HL-60 (cell line): ENCODE data around the gene GDPD1.

Experiments used
- DNase-seq, 2 experiments: peaks; one replicate each; pipeline ENCODE4 v3.0.0-alpha.2; 2010 to 2020; ENCODE audit warnings: low read depth in 1 of 2, low spot score in 1 of 2
- H3K27ac ChIP-seq: fragments of 250-450 bp; sonication (Bioruptor Pico); replicated peaks from 2 replicates; pipeline ENCODE4 v1.5.1; 2020; ENCODE audit warnings: mild to moderate bottlenecking, moderate library complexity
- H3K27me3 ChIP-seq: fragments of 250-450 bp; sonication (Bioruptor Pico); 2 replicates; pipeline ENCODE4 v1.5.1; 2021; ENCODE audit warnings: mild to moderate bottlenecking, moderate library complexity; ENCODE audit not compliant: insufficient read depth, poor library complexity, severe bottlenecking
- H3K4me3 ChIP-seq: replicated peaks from 2 replicates; pipeline ENCODE4 v1.5.1; 2011; ENCODE audit warnings: mild to moderate bottlenecking, control low read depth, low read length; ENCODE audit not compliant: insufficient read depth
- CTCF ChIP-seq: IDR thresholded peaks from one replicate; pipeline ENCODE4 v1.5.1; 2011; ENCODE audit warnings: low read length, control low read depth, inconsistent platforms; ENCODE audit not compliant: insufficient read depth
- GABPA ChIP-seq: IDR thresholded peaks from 2 replicates; pipeline ENCODE4 v1.6.1; 2012; ENCODE audit warnings: low read depth
- POLR2AphosphoS5 ChIP-seq: IDR thresholded peaks from 2 replicates; pipeline ENCODE4 v1.6.1; 2012; ENCODE audit warnings: low read depth
- SPI1 ChIP-seq: IDR thresholded peaks from 2 replicates; pipeline ENCODE4 v1.6.1; 2012; ENCODE audit warnings: low read depth, mild to moderate bottlenecking, borderline replicate concordance
- TF ChIP-seq, protein P1 (sequence below): IDR thresholded peaks from 2 replicates; pipeline ENCODE4 v1.6.1; 2012; ENCODE audit warnings: low read depth; ENCODE audit not compliant: insufficient replicate concordance

Gene GDPD1

GRCh38 chr17:59190806-59191205 is 29.5 kb upstream of the GDPD1 start:
- Histone ChIP-seq H3K27ac (no peak overlapping the region), H3K4me3 (no peak overlapping the region), H3K27me3 (no peaks in the 10 kb centered on the region)
- TF ChIP-seq CTCF, result no peak
- TF ChIP-seq POLR2AphosphoS5, result no peak
- DNase-seq, result no peak

DNA sequence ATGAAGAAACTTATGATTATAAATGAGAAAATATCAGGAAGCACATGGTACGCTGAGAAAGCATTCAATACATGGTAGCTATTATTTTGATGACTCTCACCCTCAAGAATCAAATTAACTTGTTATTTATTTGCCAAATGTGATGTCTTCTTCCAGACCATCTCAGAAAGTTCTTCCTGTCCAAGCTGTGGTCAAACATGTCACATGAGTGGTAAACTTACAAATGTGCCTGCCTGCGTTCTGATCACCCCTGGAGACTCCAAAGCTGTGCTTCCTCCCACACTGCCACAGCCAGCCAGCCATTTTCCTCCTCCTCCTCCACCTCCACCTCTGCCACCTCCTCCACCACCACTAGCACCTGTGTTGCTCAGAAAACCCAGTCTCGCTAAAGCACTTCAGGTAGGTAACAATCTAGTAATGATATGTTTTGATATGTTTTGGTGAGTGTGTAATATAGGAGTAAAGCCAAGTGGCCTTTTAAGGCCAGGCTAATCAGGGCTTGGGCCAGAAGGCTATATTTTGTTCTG is 26.9 kb upstream of the GDPD1 start:
- no peak for DNase-seq
- Histone ChIP-seq H3K27me3 (no peaks in the 10 kb centered on the region), H3K27ac (no peak overlapping the region), H3K4me3 (no peak overlapping the region)
- TF ChIP-seq CTCF, result no peak
- no peak for TF ChIP-seq SPI1
- TF ChIP-seq, protein P1, sequence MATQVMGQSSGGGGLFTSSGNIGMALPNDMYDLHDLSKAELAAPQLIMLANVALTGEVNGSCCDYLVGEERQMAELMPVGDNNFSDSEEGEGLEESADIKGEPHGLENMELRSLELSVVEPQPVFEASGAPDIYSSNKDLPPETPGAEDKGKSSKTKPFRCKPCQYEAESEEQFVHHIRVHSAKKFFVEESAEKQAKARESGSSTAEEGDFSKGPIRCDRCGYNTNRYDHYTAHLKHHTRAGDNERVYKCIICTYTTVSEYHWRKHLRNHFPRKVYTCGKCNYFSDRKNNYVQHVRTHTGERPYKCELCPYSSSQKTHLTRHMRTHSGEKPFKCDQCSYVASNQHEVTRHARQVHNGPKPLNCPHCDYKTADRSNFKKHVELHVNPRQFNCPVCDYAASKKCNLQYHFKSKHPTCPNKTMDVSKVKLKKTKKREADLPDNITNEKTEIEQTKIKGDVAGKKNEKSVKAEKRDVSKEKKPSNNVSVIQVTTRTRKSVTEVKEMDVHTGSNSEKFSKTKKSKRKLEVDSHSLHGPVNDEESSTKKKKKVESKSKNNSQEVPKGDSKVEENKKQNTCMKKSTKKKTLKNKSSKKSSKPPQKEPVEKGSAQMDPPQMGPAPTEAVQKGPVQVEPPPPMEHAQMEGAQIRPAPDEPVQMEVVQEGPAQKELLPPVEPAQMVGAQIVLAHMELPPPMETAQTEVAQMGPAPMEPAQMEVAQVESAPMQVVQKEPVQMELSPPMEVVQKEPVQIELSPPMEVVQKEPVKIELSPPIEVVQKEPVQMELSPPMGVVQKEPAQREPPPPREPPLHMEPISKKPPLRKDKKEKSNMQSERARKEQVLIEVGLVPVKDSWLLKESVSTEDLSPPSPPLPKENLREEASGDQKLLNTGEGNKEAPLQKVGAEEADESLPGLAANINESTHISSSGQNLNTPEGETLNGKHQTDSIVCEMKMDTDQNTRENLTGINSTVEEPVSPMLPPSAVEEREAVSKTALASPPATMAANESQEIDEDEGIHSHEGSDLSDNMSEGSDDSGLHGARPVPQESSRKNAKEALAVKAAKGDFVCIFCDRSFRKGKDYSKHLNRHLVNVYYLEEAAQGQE, result no peak
- no peak for TF ChIP-seq POLR2AphosphoS5
- no peak for TF ChIP-seq GABPA

DNA sequence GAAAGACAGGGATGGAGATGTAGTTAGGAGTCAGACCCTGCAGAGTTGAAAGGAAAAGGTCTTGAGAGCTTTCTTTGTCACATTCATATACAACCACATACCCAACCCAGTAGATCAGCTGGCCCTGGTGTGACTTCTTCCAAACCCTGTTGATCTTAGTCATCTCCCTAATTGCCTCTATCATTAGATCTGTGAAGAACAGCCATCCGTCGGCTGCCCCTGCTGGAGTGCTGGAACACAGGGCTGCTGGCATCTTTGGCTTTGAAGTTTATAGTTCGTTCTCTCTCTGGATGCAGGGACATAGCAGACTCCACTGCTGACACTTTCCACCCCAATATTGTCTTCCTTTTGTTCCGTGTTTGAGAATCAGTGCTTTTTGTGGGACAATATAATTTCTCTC is 20.9 kb upstream of the GDPD1 start:
- H3K4me3 ChIP-seq, result no peak overlapping the region
- no peak for DNase-seq
- no peaks in the 10 kb centered on the region for H3K27me3 ChIP-seq
- no peak overlapping the region for H3K27ac ChIP-seq
- no peak for TF ChIP-seq POLR2AphosphoS5
- TF ChIP-seq CTCF, result no peak
- TF ChIP-seq GABPA, result no peak
- TF ChIP-seq SPI1, result no peak
- TF ChIP-seq, protein P1, result no peak

- H3K4me3 ChIP-seq, result no peak overlapping the region
- H3K27ac ChIP-seq, result no peak overlapping the region
- no peaks in the 10 kb centered on the region for H3K27me3 ChIP-seq
- no peak for TF ChIP-seq GABPA
- TF ChIP-seq, protein P1, result no peak
- TF ChIP-seq POLR2AphosphoS5, result no peak
- TF ChIP-seq CTCF, result no peak
- no peak for TF ChIP-seq SPI1
- no peak for DNase-seq
Measured at GRCh38 chr17:59202320-59202719, 18.0 kb upstream of the GDPD1 start.
